ENCODE measurements around the gene KAZN. TPM values are rescaled to one million over a fixed set of nuclear protein-coding genes. Genes with fewer than 3 reads are reported as not detected.

Gene KAZN
- total and polyA plus RNA-seq, 2 of the 8 experiments (the other 6 are each of a cell fraction or from before 2014, with no cell fraction given): 3.7 to 11.8 TPM

DNA sequence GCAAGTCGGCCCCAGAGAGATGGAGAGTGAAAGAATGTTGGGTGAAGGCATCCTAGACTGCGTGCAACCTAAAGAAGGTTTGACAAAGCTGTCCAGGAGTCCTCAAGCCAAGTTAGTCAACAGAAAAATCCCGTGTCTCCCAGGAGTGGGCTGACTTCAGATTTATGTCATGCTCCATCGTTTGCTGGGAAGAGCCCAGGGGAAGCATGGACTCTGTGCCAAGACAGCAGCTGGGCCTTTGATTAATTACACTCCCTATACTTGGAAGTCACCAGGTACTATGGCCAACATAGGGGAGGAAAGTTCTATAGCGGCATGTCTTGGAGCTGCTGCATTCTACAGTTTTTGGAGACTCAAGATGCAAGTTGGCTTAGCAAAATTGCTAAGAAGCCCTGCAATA lies 247.4 kb downstream of the KAZN start (continued):
- TF ChIP-seq, protein P1, sequence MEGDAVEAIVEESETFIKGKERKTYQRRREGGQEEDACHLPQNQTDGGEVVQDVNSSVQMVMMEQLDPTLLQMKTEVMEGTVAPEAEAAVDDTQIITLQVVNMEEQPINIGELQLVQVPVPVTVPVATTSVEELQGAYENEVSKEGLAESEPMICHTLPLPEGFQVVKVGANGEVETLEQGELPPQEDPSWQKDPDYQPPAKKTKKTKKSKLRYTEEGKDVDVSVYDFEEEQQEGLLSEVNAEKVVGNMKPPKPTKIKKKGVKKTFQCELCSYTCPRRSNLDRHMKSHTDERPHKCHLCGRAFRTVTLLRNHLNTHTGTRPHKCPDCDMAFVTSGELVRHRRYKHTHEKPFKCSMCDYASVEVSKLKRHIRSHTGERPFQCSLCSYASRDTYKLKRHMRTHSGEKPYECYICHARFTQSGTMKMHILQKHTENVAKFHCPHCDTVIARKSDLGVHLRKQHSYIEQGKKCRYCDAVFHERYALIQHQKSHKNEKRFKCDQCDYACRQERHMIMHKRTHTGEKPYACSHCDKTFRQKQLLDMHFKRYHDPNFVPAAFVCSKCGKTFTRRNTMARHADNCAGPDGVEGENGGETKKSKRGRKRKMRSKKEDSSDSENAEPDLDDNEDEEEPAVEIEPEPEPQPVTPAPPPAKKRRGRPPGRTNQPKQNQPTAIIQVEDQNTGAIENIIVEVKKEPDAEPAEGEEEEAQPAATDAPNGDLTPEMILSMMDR (IDR thresholded peaks at IDR 0.05; ENCODE audit: control extremely low read depth in 1 of 3, insufficient read depth in 1 of 3, low read depth in 1 of 3, low read length in 3 of 3): no peak
- TF ChIP-seq GTF2F1 (IDR thresholded peaks at IDR 0.05; ENCODE audit: borderline replicate concordance, low read depth, low read length) (no peak), YY1 (IDR thresholded peaks at IDR 0.05; ENCODE audit: low read depth, low read length) (no peak), NANOG (IDR thresholded peaks at IDR 0.05; ENCODE audit: insufficient read depth, low read depth, low read length, poor library complexity, severe bottlenecking) (no peak)
